Measurements from ENCODE around the gene CSNK2A2. TPM values are rescaled to one million over a fixed set of nuclear protein-coding genes. Genes with fewer than 3 reads are reported as not detected.

The CSNK2A2 gene
- polyA plus RNA-seq, 3 donors from 2014 or later, result 3.8 to 13.4 (median 11.2) TPM

GRCh38 chr16:58152246-58152868, 45.5 kb downstream of the CSNK2A2 start:
- H3K4me3 Mint-ChIP-seq, result no peak overlapping the region
- H3K4me1 Mint-ChIP-seq, result peaks cover 11 to 14% of the 10 kb centered on the region in 2 donors
- DNase-seq, result no peak
- H3K9me3 Mint-ChIP-seq, result no peaks in the 10 kb centered on the region
- H3K27me3 Mint-ChIP-seq (ENCODE audit: low read depth in 3 of 3), result no peaks in the 10 kb centered on the region
- no peak overlapping the region for H3K27ac Mint-ChIP-seq
- peaks cover 0 to 8% (median 7%) of the 10 kb centered on the region in 3 donors for H3K36me3 Mint-ChIP-seq

GRCh38 chr16:58148526-58148925, 49.4 kb downstream of the CSNK2A2 start:
- Mint-ChIP-seq H3K36me3 (peaks cover 19 to 35% (median 31%) of the 10 kb centered on the region in 3 donors), H3K4me1 (no peaks in the 10 kb centered on the region), H3K27ac (no peak overlapping the region), H3K9me3 (no peaks in the 10 kb centered on the region), H3K4me3 (no peak overlapping the region), H3K27me3 (ENCODE audit: low read depth in 3 of 3) (peaks cover 0 to 2% (median 1%) of the 10 kb centered on the region in 3 donors)
- DNase-seq, result no peak

GRCh38 chr16:58148099-58148498, 49.8 kb downstream of the CSNK2A2 start:
- Mint-ChIP-seq H3K27ac (no peak overlapping the region), H3K4me3 (no peak overlapping the region), H3K36me3 (peaks cover 19 to 39% (median 33%) of the 10 kb centered on the region in 3 donors), H3K9me3 (no peaks in the 10 kb centered on the region), H3K4me1 (no peaks in the 10 kb centered on the region), H3K27me3 (ENCODE audit: low read depth in 3 of 3) (peaks cover 0 to 2% (median 1%) of the 10 kb centered on the region in 3 donors)
- DNase-seq, result no peak

DNA sequence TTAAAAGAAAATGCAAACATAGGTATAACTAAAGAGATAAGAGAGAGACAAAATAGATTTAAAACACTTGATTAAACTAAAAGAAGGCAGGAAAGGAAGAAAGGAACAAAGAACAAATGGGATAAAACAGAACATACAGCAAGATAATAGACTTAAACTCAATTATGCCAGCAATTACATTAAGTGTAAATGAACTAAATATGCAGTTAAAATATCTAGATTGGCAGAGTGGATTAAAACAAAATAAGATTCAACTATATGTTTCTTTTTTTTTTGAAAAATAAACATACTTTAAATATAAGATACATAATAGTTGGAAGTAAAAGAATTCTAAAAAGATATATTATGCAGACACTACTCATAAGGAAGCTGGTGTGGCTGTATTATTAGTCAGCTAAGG, 59.1 kb downstream of the CSNK2A2 start:
- peaks cover 0 to 2% (median 0%) of the 10 kb centered on the region in 6 donors for H3K9me3 Mint-ChIP-seq
- H3K4me1 Mint-ChIP-seq, result no peaks in the 10 kb centered on the region
- no peak overlapping the region for H3K4me3 Mint-ChIP-seq
- DNase-seq, result no peak
- no peak overlapping the region for H3K27ac Mint-ChIP-seq
- H3K36me3 Mint-ChIP-seq, result peaks cover 27 to 59% (median 56%) of the 10 kb centered on the region in 3 donors
- peaks cover 0 to 2% (median 2%) of the 10 kb centered on the region in 3 donors for H3K27me3 Mint-ChIP-seq (ENCODE audit: low read depth in 3 of 3)

DNA sequence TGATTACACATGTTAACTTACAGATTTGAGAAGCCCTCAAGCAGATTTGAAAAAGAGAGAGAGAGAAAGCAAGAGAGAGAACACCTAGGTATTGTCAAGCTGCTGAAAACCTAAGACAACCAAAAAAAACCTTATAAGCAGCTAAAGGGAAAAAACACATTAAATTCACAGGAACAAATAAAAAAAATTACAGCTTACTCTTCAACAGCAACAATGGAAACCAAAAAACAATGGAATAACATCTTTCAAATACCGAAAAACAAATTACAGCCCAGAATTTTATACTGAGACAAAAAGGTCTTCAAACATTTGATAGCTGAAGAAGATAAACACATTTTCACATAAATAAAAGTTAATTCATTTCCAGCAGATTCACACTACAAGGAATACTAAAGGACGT, 60.3 kb downstream of the CSNK2A2 start:
- peaks cover 20 to 50% (median 47%) of the 10 kb centered on the region in 3 donors for H3K36me3 Mint-ChIP-seq
- peaks cover 0 to 2% (median 2%) of the 10 kb centered on the region in 3 donors for H3K27me3 Mint-ChIP-seq (ENCODE audit: low read depth in 3 of 3)
- no peak for DNase-seq
- H3K9me3 Mint-ChIP-seq, result peaks cover 0 to 2% (median 0%) of the 10 kb centered on the region in 6 donors
- H3K4me1 Mint-ChIP-seq, result no peaks in the 10 kb centered on the region
- H3K27ac Mint-ChIP-seq, result no peak overlapping the region
- H3K4me3 Mint-ChIP-seq, result no peak overlapping the region

DNA sequence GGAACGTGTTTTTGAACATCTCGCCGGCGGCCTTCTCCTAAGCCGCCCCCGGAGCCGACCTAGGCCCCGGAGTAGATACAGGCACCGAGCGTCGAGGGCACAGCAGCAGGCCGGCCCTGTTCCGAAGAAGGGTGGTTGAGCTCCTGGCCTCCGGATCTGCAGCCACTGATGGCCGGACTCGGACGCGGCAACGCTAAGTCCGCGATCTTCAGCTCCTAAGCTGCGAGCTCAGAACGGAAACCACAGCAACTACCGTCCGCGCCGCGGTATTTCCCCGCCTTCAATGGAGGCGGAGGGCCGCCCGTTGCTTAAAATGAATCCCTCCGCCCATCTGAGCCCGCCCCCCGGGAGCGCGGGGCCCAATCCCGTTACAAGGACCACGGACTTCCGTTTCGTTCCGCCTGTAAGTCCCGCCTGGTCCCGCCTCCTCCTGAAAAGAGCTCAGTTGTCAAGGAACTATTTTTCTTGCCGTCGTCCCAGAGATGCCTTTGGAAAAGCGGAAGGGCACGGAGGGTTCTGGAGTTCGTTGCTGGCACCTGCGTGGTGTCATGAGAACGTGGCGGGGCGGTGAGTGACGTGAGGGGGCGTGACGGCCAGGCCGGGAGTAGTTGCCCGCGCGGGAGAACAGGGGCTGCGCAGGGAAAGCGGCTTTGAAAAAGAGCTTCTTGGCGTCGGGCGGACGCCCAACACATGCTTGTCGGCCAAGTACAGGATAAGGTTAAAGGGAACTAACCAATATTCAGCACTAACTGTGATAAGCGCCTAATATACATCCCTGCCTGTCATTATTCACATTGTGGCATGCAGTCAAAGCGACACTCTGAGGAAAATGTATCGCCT, 68.6 kb downstream of the CSNK2A2 start, which contains the start of gene CFAP20:
TSS of gene CFAP20 (minus strand) at position 285 of the 840 bp plus-strand sequence. CDS start at position 19, 266 bp downstream.
- Mint-ChIP-seq H3K9me3 (no peaks in the 10 kb centered on the region), H3K27me3 (ENCODE audit: low read depth in 3 of 3) (peaks cover 0 to 4% (median 4%) of the 10 kb centered on the region in 3 donors), H3K4me1 (peaks cover 46 to 50% of the 10 kb centered on the region in 2 donors)

GRCh38 chr16:58128711-58129096, 69.2 kb downstream of the CSNK2A2 start:
- Mint-ChIP-seq H3K27me3 (ENCODE audit: low read depth in 3 of 3) (peaks cover 0 to 4% (median 4%) of the 10 kb centered on the region in 3 donors), H3K36me3 (no peaks in the 10 kb centered on the region), H3K9me3 (no peaks in the 10 kb centered on the region), H3K4me1 (peaks cover 52 to 56% of the 10 kb centered on the region in 2 donors), H3K4me3 (peak overlapping the region; percentile 95 to 99 (median 98)), H3K27ac (peak overlapping the region; percentile 91 to 99 (median 96))
- DNase-seq, result no peak

More for the DNA sequence above, 68.6 kb downstream of the CSNK2A2 start, which contains the start of gene CFAP20:
- H3K4me3 Mint-ChIP-seq, result peak within 1 kb of the TSS; percentile 95 to 99 (median 98)
- no peaks in the 10 kb centered on the region for H3K36me3 Mint-ChIP-seq
- H3K27ac Mint-ChIP-seq, result peak within 1 kb of the TSS; percentile 91 to 99 (median 96)
- peak; percentile 94 to 95 (median 95) for DNase-seq

DNA sequence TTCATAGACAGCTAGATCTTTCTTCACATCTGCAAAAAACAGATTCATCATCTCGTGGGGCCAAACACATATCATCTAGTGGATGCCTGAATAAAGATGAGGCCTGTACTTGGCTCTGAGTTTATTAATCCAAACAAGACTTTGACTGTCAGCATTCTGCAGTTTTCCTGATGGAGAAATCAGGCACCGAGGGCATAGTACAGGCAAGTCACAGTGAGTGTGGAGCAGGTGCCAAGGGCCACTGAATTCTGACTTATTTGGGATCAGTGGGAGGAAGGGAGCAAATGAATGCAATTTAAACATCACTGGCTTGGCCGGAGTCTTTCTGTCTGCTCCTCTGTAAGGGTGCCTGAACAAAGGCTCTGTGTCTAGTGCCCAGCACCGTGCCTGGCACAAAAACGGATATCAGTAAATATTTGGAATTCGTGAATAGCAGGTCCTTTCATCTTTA, 69.7 kb downstream of the CSNK2A2 start:
- H3K27me3 Mint-ChIP-seq (ENCODE audit: low read depth in 3 of 3), result peaks cover 0 to 4% (median 4%) of the 10 kb centered on the region in 3 donors
- DNase-seq, result no peak
- peaks cover 54 to 59% of the 10 kb centered on the region in 2 donors for H3K4me1 Mint-ChIP-seq
- peak overlapping the region; percentile 88 to 96 (median 92) for H3K27ac Mint-ChIP-seq
- H3K36me3 Mint-ChIP-seq, result no peaks in the 10 kb centered on the region
- H3K9me3 Mint-ChIP-seq, result no peaks in the 10 kb centered on the region
- peak overlapping the region; percentile 95 to 99 (median 98) for H3K4me3 Mint-ChIP-seq

DNA sequence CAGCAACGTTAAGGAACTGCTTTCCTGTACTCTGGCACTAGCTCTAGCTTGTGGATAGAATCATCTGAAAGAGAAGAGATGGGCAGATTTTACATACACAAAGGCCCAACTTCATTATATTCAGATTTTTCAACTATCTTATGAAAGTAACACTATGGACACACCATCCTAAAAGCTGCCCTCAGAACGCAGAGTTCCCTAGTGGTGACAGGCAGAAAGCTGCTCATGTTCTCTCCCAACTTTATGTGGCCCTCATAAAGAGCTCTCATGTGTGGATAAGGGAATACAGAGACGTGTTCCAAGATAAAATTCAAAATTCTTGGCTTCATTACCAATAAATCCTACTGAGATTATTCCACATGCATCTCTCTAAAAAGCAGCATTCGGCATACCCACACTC, 70.3 kb downstream of the CSNK2A2 start:
- Mint-ChIP-seq H3K4me3 (peak overlapping the region; percentile 95 to 99 (median 98)), H3K4me1 (peaks cover 54 to 61% of the 10 kb centered on the region in 2 donors), H3K9me3 (no peaks in the 10 kb centered on the region), H3K36me3 (no peaks in the 10 kb centered on the region), H3K27me3 (ENCODE audit: low read depth in 3 of 3) (peaks cover 0 to 4% (median 4%) of the 10 kb centered on the region in 3 donors), H3K27ac (peak overlapping the region; percentile 88 to 96 (median 92))
- no peak for DNase-seq

GRCh38 chr16:58127033-58127556, 70.8 kb downstream of the CSNK2A2 start:
- Mint-ChIP-seq H3K4me3 (peak overlapping the region; percentile 95 to 99 (median 98)), H3K4me1 (peaks cover 54 to 64% of the 10 kb centered on the region in 2 donors)
- peak; percentile 44 to 67 (median 45) for DNase-seq

GRCh38 chr16:58126451-58126961, 71.4 kb downstream of the CSNK2A2 start:
- Mint-ChIP-seq H3K36me3 (no peaks in the 10 kb centered on the region), H3K27me3 (ENCODE audit: low read depth in 3 of 3) (peaks cover 0 to 4% (median 4%) of the 10 kb centered on the region in 3 donors), H3K9me3 (no peaks in the 10 kb centered on the region), H3K4me1 (peaks cover 59 to 70% of the 10 kb centered on the region in 2 donors), H3K27ac (peak overlapping the region; percentile 88 to 96 (median 92)), H3K4me3 (peak overlapping the region; percentile 25 to 99 (median 96))
- DNase-seq, result no peak

More at GRCh38 chr16:58127033-58127556, 70.8 kb downstream of the CSNK2A2 start:
- no peaks in the 10 kb centered on the region for H3K36me3 Mint-ChIP-seq
- H3K9me3 Mint-ChIP-seq, result no peaks in the 10 kb centered on the region
- peak overlapping the region; percentile 88 to 96 (median 92) for H3K27ac Mint-ChIP-seq
- H3K27me3 Mint-ChIP-seq (ENCODE audit: low read depth in 3 of 3), result peaks cover 0 to 4% (median 4%) of the 10 kb centered on the region in 3 donors

DNA sequence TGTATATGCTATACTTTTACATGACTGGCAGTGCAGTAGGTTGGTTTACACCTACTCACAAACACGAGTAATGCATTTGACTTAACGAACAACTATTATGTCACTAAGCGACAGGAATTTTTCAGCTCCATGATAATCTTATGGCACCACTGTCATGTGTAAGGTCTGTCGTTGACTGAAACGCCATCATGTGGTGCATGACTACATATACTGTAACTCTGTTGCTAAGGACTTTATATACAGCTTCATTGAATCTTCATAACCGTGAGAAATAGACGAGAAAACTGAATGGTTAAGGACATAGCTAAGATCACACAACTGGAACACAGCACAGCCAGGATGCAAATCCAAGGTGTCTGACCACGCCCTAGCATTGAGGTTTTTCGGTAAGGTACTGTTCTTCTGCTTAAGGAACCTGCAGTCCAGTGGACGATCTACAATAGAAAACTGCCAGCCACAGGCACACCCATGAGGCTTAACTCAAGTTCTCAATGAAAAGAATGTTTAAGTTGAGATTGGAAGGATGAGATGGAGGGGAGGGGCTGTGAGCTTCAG, 72.0 kb downstream of the CSNK2A2 start:
- H3K36me3 Mint-ChIP-seq, result no peaks in the 10 kb centered on the region
- H3K4me1 Mint-ChIP-seq, result peaks cover 61 to 76% of the 10 kb centered on the region in 2 donors
- H3K4me3 Mint-ChIP-seq, result peak overlapping the region; percentile 15 to 65 (median 58)
- peak; percentile 11 to 24 (median 14) for DNase-seq
- no peaks in the 10 kb centered on the region for H3K9me3 Mint-ChIP-seq
- H3K27ac Mint-ChIP-seq, result peak overlapping the region; percentile 88 to 96 (median 92)
- peaks cover 0 to 6% (median 4%) of the 10 kb centered on the region in 3 donors for H3K27me3 Mint-ChIP-seq (ENCODE audit: low read depth in 3 of 3)

GRCh38 chr16:58125041-58125440, 72.9 kb downstream of the CSNK2A2 start:
- DNase-seq, result no peak
- Mint-ChIP-seq H3K4me1 (peaks cover 65 to 84% of the 10 kb centered on the region in 2 donors), H3K27ac (peak overlapping the region in 3 of 6 donors; percentile 30 to 91 (median 50)), H3K27me3 (ENCODE audit: low read depth in 3 of 3) (peaks cover 0 to 6% (median 4%) of the 10 kb centered on the region in 3 donors), H3K36me3 (no peaks in the 10 kb centered on the region), H3K9me3 (no peaks in the 10 kb centered on the region), H3K4me3 (no peak overlapping the region)
